Neural progenitor cell (in vitro differentiated cells): ENCODE data around the gene MGAT4D.

ENCODE experiments used
- EZH2 ChIP-seq: fragments of 200-600 bp; sonication (generic); IDR thresholded peaks from 2 replicates; pipeline ENCODE4 v1.6.1; 2017; ENCODE audit warnings: antibody characterized with exemption, mild to moderate bottlenecking, moderate library complexity
- EZH2phosphoT487 ChIP-seq: fragments of 200-600 bp; sonication (generic); IDR thresholded peaks from 2 replicates; pipeline ENCODE4 v1.6.1; 2017; ENCODE audit warnings: antibody characterized with exemption
- TF ChIP-seq, protein P1 (sequence below): fragments of 200-600 bp; sonication (generic); IDR thresholded peaks from 2 replicates; pipeline ENCODE4 v1.5.1; 2017; ENCODE audit warnings: antibody characterized with exemption, mild to moderate bottlenecking

DNA sequence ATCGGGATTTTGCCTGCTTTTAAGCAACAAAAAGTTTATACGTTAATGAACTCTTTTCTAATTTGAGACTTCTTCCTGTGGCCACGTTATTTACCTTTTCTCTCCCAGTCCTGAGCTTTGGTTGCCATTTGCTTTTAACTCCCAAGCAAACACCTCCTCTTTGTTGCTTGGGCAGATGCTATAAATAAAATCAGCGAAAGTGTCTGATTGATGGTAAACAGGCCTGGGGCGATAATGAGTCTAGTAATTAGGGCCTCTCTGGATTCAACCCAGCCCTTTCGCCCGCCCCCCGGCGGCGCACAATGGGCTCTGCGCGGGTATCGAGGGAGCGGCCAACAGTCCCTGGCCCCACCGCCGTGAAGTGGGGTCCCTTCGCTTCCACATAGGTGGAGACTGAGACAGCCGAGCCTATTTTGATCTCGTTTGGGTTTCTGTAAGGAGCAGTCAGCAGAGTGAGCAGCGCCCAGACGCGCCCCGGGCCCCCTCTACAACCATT is 71.4 kb downstream of the MGAT4D start:
- TF ChIP-seq, protein P1, sequence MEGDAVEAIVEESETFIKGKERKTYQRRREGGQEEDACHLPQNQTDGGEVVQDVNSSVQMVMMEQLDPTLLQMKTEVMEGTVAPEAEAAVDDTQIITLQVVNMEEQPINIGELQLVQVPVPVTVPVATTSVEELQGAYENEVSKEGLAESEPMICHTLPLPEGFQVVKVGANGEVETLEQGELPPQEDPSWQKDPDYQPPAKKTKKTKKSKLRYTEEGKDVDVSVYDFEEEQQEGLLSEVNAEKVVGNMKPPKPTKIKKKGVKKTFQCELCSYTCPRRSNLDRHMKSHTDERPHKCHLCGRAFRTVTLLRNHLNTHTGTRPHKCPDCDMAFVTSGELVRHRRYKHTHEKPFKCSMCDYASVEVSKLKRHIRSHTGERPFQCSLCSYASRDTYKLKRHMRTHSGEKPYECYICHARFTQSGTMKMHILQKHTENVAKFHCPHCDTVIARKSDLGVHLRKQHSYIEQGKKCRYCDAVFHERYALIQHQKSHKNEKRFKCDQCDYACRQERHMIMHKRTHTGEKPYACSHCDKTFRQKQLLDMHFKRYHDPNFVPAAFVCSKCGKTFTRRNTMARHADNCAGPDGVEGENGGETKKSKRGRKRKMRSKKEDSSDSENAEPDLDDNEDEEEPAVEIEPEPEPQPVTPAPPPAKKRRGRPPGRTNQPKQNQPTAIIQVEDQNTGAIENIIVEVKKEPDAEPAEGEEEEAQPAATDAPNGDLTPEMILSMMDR: peak; percentile 30
- TF ChIP-seq EZH2phosphoT487: no peak
- TF ChIP-seq EZH2: no peak
